NCI-H345 treated with DMSO at 0.1 percent for 48 hours (cell line): ENCODE data around the gene ANAPC2.

Experiments used
- DNase-seq: peaks from one replicate; lab custom pipeline; 2025; ENCODE audit not compliant: unreplicated experiment; lab: John Stamatoyannopoulos, UW

Gene ANAPC2

DNA sequence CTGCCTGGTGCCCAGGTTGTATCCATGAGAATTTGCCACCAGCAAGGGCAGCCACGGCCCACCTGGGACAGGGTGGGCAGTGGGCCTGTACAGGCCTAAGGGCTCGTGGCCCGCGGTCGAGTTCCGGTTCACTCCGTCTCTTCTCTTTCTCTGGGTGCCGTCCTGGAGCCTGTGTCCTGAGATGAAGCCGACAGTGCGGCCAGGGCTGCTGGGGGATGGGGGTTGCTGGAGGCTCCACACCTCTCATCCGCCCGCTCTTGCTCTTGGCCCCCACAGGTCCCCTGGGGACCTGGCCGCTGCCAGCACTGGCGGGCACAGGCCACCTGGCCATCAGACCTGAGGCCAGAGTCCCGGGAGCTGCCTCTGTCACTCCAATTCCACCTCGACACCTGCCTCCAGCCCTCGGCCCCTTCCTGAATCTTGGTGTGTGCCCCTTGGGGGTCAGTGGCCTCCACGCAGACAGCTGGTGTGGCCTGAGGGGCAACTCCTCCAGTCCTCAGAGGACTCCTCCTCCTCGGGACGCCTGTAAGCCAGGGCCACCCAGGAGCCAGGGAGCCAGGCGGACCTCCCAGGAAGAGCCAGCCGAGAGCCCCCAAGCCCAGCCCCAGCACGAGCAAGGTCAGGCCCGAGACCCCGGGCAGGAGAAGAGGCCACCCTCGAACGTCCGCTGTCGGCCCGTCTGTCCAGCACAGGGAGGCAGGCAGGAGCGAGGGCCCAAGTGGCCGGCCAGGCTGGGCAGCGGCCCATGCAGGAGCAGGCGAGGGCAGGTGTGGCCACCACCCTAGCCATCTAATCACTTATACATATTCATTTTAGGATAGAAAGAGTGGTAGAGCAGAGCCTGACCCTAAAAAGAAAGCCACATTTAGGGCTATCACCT, 23.8 kb downstream of the ANAPC2 start:
- no peak for DNase-seq

DNA sequence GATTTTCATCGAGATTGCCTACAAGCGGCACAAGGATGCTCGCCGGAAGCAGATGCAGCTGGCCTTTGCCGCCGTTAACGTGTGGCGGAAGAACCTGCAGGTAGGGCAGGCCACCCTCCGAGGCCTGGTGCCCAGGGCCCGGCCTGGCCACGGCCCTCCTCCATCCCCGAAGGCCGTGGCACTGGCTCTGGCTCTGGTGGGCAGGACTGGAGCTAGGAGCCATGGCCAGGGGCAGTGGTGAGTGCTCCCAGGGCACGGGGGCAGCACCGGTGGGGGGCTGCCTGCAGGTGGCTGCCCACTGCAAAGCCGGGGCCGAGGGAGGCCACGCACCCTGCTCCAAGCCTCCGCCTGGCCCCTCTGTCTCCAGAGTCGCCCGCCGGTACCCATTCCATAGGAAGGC, 24.6 kb downstream of the ANAPC2 start:
- no peak for DNase-seq

DNA sequence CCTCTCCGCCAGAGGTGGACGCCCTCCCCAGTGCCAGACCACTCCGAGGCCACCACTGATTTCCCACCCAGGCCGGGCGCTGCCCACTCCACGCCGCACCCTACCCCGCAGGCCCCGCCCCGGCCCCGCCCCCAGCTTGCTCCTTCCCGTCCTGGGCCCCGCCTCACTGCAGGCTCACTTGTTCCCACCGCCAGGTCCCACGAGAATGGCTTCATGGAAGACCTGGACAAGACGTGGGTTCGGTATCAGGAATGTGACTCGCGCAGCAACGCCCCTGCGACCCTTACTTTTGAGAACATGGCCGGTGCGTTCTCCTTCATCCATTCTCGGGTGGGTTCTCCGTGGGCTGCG, 25.0 kb downstream of the ANAPC2 start:
- no peak for DNase-seq

DNA sequence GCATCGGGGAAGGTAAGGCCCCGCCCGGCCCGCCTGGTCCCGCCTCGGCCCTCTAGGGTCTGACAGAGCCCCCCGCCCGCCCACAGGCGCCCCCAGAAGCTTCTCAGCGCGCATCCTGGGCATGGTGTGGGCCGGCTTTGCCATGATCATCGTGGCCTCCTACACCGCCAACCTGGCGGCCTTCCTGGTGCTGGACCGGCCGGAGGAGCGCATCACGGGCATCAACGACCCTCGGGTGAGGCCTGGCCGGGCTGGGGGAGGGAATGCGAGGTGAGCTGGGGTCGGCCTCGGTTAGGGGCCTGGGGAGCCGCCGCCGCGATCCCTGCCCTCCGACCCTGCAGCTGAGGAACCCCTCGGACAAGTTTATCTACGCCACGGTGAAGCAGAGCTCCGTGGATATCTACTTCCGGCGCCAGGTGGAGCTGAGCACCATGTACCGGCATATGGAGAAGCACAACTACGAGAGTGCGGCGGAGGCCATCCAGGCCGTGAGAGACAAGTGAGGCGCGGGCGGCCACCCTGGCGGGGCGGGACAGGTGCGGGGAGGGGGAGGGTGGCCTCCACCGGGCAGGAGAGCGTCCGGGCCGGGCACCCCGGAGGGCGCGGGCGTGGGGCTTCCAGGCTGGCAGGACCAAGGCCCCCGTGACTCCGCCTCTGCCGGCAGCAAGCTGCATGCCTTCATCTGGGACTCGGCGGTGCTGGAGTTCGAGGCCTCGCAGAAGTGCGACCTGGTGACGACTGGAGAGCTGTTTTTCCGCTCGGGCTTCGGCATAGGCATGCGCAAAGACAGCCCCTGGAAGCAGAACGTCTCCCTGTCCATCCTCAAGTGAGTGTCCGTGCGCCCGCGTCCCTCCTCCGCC, 25.6 kb downstream of the ANAPC2 start:
- no peak for DNase-seq

DNA sequence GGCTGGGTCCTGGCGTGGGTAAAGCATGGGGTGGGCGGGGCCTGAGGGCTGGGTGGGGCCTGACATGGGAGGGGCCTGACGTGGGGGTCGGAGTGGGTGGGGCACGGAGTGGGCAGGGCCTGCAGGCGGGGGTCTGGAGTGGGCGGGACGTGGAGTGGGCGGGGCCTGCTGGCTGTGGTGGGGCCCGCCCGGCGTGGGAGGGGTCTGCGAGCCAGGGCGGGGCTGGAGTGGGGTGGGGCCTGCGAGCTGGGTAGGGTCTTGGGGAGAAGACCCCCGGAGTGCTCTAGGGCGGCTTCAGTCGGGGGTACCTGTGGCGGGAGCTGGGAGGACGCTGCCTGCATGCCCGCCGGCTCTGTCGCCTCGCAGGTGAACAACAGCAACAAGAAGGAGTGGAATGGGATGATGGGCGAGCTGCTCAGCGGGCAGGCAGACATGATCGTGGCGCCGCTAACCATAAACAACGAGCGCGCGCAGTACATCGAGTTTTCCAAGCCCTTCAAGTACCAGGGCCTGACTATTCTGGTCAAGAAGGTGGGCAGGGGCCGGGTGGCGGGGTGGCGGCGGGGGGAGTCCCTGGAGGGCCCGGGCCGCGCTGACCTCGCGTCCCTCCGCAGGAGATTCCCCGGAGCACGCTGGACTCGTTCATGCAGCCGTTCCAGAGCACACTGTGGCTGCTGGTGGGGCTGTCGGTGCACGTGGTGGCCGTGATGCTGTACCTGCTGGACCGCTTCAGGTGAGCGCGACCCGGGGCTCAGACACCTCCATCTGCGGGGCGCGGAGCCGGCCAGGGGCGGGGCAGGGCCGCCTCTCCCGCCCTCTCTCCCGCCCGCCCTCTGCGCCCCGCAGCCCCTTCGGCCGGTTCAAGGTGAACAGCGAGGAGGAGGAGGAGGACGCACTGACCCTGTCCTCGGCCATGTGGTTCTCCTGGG, 26.5 kb downstream of the ANAPC2 start:
- DNase-seq: no peak

DNA sequence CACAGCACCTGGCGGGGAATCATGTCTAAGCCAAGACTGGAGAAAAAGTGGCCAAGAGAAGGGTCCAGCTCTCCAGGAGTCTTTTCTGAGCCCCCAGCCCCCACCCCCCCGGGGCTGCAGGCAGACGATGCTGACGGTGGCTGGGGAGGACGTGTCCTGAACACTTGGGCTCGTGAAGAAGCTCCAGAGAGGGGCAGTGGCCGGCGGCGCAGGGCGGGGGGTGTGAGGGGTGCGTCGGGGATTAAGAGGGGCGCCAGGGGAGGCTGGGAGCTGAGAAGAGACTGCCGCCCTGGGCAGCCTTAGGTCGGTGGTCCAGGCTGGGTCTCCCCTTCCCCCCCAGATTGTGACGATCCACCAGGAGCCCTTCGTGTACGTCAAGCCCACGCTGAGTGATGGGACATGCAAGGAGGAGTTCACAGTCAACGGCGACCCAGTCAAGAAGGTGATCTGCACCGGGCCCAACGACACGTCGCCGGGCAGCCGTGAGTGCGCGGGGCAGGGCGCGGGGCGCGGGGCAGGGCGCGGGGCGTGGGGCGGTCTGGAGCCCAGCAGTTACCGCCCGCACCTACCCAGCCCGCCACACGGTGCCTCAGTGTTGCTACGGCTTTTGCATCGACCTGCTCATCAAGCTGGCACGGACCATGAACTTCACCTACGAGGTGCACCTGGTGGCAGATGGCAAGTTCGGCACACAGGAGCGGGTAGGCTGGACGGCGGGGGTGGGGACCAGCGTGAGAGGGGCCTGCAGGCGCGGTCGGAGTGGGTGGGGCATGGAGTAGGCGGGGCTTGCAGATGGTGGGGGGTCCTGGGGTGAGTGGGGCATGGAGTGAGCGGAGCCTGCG, 27.4 kb downstream of the ANAPC2 start:
- peak; percentile 50 for DNase-seq

DNA sequence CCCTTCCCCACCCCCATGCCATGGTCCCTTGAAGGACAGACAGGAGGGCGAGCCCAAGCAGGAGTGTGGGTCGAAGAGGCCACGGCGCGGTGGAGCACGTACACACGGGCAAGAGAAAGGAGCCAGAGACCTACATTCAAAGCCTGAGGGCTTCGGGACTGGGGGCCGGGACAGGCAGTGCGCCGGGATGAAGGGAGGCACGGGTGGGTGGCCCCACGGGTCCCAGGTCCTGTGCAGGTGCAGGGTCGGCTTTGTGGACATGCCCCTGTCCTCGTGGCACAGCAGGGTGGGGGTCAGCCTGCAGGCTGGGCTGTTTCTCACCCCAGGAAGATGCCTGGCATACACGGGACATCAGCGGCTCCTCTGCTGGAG, 28.3 kb downstream of the ANAPC2 start:
- DNase-seq: no peak

DNA sequence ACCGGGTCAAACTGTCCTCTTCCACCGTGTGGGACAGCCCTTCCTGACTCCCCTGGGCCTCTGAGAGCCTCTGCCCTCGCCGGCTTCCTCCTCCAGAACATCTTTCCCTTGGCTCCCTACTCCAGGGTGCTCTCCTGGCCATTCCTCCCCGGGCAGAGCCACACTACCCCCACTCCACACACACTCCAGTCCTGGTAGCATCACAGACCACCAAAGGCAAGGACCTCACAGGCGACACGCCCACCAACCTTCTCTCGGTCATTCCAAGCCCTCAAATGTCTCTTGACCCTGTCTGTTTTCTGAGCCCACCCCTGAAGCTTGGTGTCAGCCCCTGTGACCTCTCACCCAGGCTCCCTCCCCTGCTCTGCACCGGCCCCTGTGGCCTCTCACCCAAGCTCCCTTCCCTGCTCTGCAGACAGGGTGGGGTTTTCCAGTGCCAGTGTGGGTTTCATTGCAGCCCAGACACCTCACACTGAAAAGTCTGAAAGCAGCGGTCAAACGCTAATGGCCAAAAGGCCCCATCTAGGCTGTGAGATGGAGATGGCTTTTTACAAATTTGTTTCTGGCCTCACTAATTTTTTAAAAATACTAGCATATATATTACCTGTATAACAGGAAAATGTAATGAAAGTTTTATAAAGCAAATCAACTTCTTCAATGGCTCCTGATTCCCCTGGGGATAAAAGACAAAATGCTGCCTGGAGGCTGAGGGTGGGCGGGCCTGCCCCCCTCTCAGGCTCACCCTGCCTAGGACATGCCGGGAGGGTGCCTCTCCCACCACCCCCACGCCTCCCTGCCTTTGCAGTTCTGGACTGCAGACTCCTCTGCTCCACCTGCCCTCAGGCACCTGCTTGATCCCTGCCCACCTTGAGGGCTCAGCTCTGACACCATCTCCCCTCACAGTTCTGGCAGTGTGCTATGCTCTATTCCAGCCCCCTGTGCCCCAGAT, 29.0 kb downstream of the ANAPC2 start:
- DNase-seq: no peak

DNA sequence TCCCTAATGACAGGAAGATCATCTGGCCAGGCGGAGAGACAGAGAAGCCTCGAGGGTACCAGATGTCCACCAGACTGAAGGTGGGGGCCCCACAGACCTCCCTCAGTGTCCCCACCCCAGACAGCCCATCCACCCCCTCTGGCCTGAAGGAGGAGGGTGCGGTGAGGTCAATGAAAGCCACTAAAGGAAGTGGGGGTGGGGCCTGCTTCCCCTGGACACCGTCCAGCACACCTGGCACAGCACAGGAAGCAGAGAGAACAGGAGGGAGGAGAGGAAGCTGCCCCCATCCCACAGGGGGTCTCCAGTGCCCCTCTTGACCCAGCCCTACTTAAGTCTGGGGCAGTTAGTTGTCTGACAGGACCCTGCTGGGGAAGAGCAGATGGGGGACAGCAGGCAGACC, 29.7 kb downstream of the ANAPC2 start:
- no peak for DNase-seq

DNA sequence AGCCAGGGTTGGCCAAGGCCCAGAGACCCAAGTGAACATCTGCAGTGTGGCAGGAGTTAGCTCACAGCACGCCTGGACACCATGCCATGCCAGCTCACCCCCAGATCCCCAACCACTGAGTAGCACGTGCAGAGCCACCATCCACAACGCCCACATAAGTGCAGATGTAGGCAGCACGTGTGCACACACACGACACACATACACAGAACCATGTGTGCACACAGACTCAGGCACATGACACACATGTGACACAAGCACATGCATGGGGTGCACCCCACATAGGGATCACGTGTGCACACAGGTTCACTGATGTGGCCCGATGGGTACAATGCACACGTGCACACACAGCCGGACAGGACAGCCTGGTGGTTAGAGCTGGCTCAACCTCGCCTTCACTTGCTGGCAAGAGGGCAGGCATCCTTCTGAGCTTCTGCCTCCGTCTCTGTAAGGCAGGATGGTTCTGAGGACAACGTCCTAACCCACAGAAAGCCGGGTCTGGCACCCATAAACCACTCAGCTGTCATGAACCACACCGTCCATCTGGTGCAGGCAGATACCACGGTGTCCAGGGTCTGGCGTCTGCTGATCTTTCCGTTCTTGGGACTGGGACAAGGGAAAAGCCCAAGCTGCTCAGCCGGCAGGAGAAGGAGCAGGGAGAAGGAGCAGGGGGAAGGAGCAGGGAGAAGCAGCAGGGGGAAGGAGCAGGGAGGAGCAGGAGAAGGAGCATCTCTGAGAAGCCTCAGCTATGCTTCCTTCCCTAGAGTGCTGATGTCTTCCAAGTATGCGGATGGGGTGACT, 30.5 kb downstream of the ANAPC2 start:
- DNase-seq: no peak

DNA sequence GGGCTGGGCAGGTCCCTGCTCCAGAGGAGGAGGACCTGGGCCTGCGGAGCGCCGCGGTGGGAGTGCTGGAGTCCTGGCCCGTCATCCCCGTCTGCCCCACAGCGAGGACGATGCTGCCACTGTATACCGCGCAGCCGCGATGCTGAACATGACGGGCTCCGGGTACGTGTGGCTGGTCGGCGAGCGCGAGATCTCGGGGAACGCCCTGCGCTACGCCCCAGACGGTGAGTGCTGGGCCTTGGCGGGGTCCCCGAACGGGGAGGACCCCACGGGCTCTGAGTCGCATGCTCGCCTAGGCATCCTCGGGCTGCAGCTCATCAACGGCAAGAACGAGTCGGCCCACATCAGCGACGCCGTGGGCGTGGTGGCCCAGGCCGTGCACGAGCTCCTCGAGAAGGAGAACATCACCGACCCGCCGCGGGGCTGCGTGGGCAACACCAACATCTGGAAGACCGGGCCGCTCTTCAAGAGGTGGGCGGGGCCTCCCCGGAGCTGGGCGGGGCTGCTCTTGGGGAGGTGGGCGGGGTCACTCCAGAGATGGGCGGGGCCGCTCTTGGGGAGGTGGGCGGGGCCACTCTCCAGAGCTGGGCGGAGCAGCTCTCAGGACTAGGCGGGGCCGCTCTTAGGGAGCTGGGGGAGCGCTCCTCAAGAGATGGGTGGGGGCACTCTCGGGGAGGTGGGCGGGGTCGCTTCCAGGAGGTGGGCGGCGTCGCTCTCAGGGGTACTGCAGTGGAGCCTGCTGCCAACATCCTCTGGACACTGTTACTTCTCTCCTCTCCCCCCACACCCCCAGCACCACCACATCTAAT, 31.6 kb downstream of the ANAPC2 start:
- no peak for DNase-seq

DNA sequence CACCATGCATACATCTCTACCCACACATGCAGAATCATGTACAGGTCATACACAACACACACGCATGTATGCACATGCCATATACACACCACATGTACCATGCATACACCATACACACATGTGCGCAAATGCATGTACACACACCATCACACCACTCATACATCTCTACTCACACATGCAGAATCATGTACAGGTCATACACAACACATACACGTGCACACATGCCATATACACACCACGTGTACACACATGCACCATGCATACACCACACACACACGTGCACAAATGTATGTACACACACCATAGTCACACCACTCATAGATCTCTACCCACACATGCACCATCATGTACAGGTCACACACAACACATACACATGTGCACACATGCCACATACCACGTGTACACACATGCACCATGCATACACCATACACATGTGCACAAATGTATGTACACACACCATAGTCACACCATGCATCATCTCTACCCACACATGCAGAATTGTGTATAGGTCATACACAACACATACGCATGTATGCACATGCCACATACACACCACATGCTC, 35.4 kb downstream of the ANAPC2 start:
- DNase-seq: no peak

DNA sequence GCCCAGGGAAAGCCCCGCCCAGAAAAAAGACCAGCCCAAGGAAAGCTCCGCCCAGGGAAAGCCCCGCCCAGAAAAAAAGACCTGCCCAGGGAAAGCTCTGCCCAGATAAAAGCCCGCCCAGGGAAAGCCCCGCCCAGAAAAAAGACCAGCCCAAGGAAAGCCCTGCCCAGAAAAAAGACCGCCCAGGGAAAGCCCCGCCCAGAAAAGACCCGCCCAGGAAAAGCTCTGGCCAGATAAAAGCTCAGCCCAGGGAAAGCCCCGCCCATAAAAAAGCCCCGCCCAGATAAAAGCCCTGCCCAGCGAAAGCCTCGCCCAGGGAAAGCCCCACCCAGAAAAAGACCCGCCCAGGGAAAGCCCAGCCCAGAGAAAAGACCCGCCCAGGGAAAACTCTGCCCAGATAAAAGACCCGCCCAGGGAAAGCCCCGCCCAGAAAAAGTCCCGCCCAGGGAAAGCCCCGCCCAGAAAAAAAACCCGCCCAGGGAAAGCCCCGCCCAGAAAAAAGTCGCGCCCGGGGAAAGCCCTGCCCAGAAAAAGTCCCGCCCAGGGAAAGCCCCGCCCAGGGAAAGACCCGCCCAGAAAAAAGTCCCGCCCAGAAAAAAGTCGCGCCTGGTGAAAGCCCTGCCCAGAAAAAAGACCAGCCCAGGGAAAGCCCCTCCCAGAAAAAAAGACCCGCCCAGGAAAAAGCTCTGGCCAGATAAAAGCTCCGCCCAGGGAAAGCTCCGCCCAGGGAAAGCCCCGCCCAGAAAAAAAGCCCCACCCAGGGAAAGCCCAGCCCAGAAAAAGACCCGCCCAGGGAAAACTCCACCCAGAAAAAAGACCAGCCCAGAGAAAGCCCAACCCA, 37.5 kb downstream of the ANAPC2 start:
- no peak for DNase-seq

DNA sequence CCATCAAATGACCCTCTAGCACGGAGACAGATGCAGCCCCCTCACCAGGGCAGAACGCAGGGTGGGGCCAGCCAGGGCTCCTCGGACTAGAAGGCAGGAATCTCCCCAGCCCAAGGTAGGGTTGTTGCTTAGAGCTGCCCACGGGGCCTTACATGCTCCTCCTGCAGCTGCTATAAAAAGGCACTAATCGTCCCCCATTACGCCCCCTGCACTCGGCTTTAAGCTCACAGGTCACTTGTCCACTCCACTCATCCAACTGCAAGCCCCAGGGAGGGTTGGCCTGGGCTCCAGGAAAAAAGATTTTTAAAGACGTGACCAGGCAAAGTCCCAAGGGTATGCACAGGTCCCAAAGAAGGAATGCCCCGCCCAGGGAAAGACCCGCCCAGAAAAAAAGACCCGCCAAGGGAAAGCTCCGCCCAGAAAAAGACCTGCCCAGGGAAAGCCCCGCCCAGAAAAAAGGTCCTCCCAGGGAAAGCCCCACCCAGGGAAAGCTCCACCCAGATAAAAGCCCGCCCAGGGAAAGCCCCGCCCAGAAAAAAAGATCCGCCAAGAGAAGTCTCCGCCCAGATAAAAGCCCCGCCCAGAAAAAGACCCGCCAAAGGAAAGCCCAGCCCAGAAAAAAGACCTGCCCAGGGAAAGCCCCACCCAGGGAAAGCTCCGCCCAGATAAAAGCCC, 38.3 kb downstream of the ANAPC2 start:
- DNase-seq: no peak

DNA sequence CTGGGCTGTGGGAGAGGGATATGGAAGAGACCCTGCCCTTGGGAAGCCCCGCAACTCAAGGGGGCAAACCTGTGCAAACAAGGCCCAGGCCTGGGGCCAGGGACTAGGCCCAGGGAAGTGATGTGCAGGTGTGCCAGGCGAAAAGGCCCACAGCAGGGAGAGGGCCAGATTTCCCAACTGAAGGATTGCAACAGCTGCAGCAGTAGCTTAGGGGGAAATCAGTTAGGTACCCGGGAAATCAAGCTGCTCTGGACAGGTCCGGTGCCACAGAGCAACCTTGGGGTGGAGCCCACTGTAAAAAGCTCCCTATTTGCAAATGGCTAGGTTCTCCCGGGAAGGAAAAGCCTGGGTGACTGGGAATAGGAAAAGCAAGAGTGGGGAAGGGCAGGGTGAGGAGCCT, 39.0 kb downstream of the ANAPC2 start:
- no peak for DNase-seq

DNA sequence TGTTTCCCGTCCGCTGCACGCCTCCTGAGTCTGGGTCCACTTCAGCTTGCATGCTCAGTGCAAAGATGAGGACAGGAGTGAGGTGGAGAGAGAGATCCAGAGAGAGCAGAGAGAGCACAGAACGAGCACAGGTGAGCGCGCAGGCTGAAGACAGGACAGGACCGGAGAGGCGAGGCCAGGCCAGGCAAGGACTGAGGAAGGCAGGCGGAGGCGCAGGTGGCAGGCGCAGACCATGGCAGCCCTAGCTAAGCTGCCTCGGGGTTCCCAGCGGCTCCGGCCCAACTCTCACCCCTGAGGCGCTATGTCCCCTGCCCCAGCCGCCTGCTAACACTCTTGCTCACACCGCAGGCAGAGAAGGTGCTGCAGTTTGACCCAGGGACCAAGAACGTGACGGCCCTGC, 39.7 kb downstream of the ANAPC2 start:
- no peak for DNase-seq
